Heart left ventricle (tissue), 13 donors: ENCODE results near the gene CAMP.

ENCODE experiments used
- POLR2A ChIP-seq, 2 donors: fragments of 450-650 bp; IDR thresholded peaks; one replicate each; pipeline ENCODE4 v1.6.1; 2017; ENCODE audit warnings: antibody characterized with exemption in 2 of 2, mild to moderate bottlenecking in 2 of 2, moderate library complexity in 2 of 2
- TF ChIP-seq, protein P1 (sequence below), 12 donors: fragments of 200-600 bp; sonication (generic) in 4 of 12; IDR thresholded peaks; one replicate each; pipeline versions ENCODE4 v1.5.0 to v1.8.0; 2018 to 2022; ENCODE audit warnings: antibody characterized with exemption in 12 of 12, mild to moderate bottlenecking in 5 of 12
- donor health status: ischemic (EF 13 %, LVEDD 7.1; RV severe dilation, severe dysfunction).
- donor health status: DM: no; HTN: yes; CAD: no.
- donor health status: DM: no; HTN: no; CAD: no.
- donor health status: ischemic (EF 25% LVEDD 6.9; RV normal size, moderate dysfunction).
- donor health status: ischemic (EF 25% LVEDD 5.7; RV mildly dilated, moderate dysfunction).
- donor health status: ischemic (EF 35%, LVEDD 5.7; RV mildly dilated, moderate dysfunction).
- donor health status: nonischemic (EF 11% LVEDD 7.7; RV severe dilation, severe dysfunction).
- donor health status: DM: yes; HTN: yes; CAD: no.
- donor health status: PGD.
- donor health status: ischemic (EF 29% LVEDD 5.4; RV normal size, mild dysfunction).
- donor health status: nonischemic (EF 23%, LVEDD 6.1; RV moderate dilation, normal function).

DNA sequence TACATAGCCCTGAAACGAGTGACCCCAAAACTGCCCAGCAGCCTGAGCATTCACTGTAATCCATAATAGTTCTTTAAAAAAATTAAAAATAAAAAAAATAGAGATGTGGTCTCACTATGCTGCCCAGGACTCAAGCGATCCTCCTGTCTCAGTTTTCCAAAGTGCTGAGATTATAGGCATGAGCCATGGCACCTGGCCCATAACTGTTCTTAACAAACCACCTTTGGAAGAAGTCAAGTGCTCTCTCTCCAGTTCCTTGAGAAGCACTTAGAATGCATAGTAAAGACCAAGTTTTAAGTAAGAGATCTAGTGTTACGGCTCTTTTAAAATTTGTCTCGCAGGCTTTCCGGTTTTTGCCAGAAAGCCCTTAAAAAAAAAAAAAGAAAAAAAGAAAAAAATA, 43.3 kb upstream of the CAMP start:
- TF ChIP-seq, protein P1, sequence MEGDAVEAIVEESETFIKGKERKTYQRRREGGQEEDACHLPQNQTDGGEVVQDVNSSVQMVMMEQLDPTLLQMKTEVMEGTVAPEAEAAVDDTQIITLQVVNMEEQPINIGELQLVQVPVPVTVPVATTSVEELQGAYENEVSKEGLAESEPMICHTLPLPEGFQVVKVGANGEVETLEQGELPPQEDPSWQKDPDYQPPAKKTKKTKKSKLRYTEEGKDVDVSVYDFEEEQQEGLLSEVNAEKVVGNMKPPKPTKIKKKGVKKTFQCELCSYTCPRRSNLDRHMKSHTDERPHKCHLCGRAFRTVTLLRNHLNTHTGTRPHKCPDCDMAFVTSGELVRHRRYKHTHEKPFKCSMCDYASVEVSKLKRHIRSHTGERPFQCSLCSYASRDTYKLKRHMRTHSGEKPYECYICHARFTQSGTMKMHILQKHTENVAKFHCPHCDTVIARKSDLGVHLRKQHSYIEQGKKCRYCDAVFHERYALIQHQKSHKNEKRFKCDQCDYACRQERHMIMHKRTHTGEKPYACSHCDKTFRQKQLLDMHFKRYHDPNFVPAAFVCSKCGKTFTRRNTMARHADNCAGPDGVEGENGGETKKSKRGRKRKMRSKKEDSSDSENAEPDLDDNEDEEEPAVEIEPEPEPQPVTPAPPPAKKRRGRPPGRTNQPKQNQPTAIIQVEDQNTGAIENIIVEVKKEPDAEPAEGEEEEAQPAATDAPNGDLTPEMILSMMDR (IDR thresholded peaks at IDR 0.05): no peak
- no peak for TF ChIP-seq POLR2A (IDR thresholded peaks at IDR 0.05)
